GM19438 (cell line): ENCODE data around the gene CAV1.
"Not testable (repeated sequence)": the region's sequence is repeated elsewhere in the genome, so short reads cannot be mapped to it uniquely, and the experiment has no call there.

Experiments used
- ATAC-seq: cut with Tn5 transposase; IDR thresholded peaks from one replicate; pipeline ENCODE4 v1.9.1; 2021; ENCODE audit warnings: low read depth; ENCODE audit not compliant: unreplicated experiment

The CAV1 gene

GRCh38 chr7:116576350-116577319 is 51.8 kb downstream of the CAV1 start:
- no peak for ATAC-seq

GRCh38 chr7:116577320-116577871 is 52.6 kb downstream of the CAV1 start:
- ATAC-seq: peak; percentile 67

GRCh38 chr7:116578526-116578925 is 53.7 kb downstream of the CAV1 start:
- ATAC-seq: no peak

- ATAC-seq: no peak
Observed at GRCh38 chr7:116579322-116579721, 54.5 kb downstream of the CAV1 start.

GRCh38 chr7:116579835-116580234 is 55.0 kb downstream of the CAV1 start:
- no peak for ATAC-seq

GRCh38 chr7:116582164-116582732 is 57.4 kb downstream of the CAV1 start:
- ATAC-seq: no peak

- ATAC-seq: peak; percentile 36
Observed at GRCh38 chr7:116582806-116583444, 58.1 kb downstream of the CAV1 start.

- ATAC-seq: peak; percentile 91
Observed at GRCh38 chr7:116583653-116584052, 58.8 kb downstream of the CAV1 start.

- ATAC-seq: no peak
Observed at GRCh38 chr7:116584721-116585120, 59.9 kb downstream of the CAV1 start.

GRCh38 chr7:116585392-116585791 is 60.6 kb downstream of the CAV1 start:
- ATAC-seq: no peak

- no peak for ATAC-seq
Observed at GRCh38 chr7:116585967-116586366, 61.1 kb downstream of the CAV1 start.

GRCh38 chr7:116587200-116587599 is 62.4 kb downstream of the CAV1 start:
- ATAC-seq: not testable (repeated sequence)

- ATAC-seq: peak; percentile 51
Observed at GRCh38 chr7:116588225-116588624, 63.4 kb downstream of the CAV1 start.

GRCh38 chr7:116588641-116589594 is 64.1 kb downstream of the CAV1 start:
- no peak for ATAC-seq

- no peak for ATAC-seq
Observed at GRCh38 chr7:116591202-116592040, 66.6 kb downstream of the CAV1 start.

GRCh38 chr7:116592041-116592355 is 67.2 kb downstream of the CAV1 start:
- ATAC-seq: no peak

GRCh38 chr7:116592445-116592844 is 67.6 kb downstream of the CAV1 start:
- ATAC-seq: no peak

- ATAC-seq: no peak
Observed at GRCh38 chr7:116593359-116594075, 68.7 kb downstream of the CAV1 start.

- no peak for ATAC-seq
Observed at GRCh38 chr7:116595063-116595462, 70.2 kb downstream of the CAV1 start.
